Frontal cortex (tissue), 4 donors: ENCODE measurements around the gene RBM33. TPM values are rescaled to one million over a fixed set of nuclear protein-coding genes. Genes with fewer than 3 reads are reported as not detected.
A peak's percentile ranks its signal among the peaks of the same experiment; 100 is the strongest.

Experiments used
- DNase-seq, 2 donors: peaks; one replicate each; pipeline ENCODE4 v3.0.0; 2012; ENCODE audit warnings: low spot score in 2 of 2
- FAIRE-seq: peaks from 2 replicates; lab custom pipeline; 2012; peaks lifted over from hg19 to GRCh38; lab: Jason Lieb, UNC
- total RNA-seq: library from RNA; depleted of rRNA; stranded (reverse); fragments of >200 nt; gene quantifications from one replicate; pipeline ENCODE4 v1.2.3, GENCODE V29; 2014
- donor health status: control.
- donor health status: control.
- donor health status: control.

Gene RBM33
- total RNA-seq, 1 donor from 2014 or later: 44.4 TPM

DNA sequence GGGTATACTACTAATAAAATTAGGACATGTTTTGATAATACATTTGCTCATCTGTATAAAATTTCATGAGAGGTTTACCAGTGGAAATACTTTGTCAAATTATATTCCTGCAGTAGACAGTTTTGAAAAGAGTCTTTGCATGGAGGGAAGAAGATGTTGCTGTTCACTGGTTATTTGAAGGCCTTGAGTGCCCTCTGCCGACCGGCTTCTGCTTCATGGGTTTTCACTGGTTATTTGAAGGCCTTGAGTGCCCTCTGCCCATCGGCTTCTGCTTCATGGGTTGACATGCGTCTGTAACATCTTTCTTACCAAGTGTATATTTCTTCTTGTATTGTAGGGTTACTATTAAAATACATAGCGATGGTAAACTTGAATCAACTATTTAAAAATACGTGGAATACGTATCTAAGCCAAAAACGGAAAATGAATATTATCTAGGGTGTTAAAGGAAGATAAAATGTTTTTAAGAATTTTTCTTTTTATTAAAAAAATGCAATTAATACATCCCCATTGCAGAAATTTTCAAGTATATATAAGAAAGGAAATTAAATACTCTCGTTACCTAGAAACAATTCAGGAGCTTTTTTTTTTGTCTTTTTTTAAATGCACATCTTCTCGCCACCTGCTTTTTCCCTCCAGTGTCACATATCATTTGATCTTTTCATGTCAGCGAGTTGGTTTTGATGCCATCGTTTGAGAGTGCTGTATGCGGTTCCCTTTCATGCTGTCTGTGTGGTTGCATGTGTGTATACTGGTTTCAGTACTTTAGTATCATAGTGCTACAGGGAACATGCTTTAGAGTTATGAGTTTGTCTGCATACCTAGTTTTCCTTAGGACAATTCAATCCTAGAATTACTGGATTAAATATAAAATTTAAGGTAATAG is 94.4 kb downstream of the RBM33 start:
- FAIRE-seq (peak; percentile 87), DNase-seq (peak; percentile 37 to 44)

DNA sequence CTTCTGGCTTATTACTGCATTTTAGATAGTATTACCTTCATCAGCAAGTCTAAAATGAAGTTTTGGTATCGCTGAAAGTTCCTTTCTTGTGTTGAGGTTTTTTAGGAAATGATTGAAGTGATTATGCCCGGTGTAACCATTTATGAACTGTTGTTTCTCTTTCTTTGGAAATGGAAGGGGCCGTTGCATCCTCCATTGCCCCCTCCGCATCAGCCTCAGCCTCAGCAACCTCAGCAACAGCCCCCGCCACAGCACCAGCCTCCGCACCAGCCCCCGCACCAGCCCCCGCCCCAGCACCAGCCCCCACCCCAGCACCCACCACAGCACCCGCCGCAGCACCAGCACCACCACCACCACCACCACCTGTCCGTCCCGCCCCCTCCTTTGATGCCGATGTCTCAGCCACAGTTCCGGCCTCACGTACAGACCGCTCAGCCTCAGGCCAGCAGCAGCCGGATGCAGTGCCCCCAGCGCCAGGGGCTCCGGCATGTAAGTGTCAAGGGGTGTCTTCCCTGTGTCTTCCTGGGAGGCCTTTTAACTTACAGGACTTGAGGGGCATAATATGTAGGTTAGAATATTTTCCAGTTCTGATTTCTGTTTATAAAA is 95.2 kb downstream of the RBM33 start:
- FAIRE-seq (no peak), DNase-seq (no peak)

- FAIRE-seq (no peak), DNase-seq (no peak)
Observed at GRCh38 chr7:155741082-155741481, 96.6 kb downstream of the RBM33 start.

- FAIRE-seq: no peak
- DNase-seq: no peak
Observed at GRCh38 chr7:155741805-155742204, 97.3 kb downstream of the RBM33 start.

- DNase-seq (no peak), FAIRE-seq (no peak)
Observed at GRCh38 chr7:155743177-155743576, 98.7 kb downstream of the RBM33 start.

DNA sequence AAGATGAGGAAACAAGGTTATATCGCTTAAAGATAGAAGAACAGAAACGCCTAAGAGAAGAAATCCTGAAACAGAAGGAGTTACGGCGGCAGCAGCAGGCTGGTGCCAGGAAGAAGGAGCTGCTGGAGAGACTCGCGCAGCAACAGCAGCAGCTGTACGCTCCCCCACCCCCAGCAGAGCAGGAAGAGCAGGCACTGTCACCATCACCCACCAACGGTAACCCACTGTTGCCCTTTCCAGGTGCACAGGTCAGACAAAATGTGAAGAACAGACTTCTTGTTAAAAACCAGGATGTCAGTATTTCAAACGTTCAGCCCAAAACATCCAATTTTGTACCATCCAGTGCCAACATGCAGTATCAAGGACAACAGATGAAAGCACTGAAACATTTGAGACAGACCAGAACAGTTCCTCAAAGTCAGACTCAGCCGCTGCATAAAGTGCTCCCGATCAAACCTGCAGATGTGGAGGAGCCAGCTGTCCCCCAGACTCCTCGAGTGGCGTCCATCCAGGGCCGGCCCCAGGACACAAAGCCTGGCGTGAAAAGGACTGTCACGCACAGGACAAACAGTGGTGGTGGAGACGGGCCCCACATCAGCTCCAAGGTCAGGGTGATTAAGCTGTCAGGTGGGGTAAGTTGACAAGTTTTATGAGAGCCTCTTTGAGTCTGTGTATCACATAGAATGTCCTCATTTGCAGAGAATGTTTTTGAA is 100.7 kb downstream of the RBM33 start:
- FAIRE-seq (no peak), DNase-seq (no peak)

GRCh38 chr7:155745737-155746136 is 101.3 kb downstream of the RBM33 start:
- DNase-seq (no peak), FAIRE-seq (no peak)

DNA sequence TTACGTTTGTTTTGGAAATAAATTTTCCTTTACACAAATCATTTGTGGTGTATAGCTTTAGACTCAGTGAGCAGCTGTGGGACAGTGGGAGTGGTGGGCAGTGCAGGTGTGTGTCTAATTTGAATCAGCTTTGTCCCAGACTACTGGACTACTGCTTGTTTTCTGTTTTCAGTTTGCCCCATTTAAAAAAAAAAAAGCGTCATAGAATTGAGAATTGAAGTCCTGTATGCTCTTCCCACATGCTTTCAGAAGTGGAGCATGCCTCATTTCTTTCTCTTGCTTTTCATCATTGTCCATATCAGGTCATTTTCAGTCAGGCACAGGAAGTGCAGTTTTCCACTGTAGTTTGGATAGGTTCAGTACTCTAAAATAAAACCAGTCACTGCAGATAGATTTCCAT is 101.7 kb downstream of the RBM33 start:
- FAIRE-seq (no peak), DNase-seq (no peak)

- FAIRE-seq: no peak
- no peak for DNase-seq
Observed at GRCh38 chr7:155747209-155747608, 102.7 kb downstream of the RBM33 start.

DNA sequence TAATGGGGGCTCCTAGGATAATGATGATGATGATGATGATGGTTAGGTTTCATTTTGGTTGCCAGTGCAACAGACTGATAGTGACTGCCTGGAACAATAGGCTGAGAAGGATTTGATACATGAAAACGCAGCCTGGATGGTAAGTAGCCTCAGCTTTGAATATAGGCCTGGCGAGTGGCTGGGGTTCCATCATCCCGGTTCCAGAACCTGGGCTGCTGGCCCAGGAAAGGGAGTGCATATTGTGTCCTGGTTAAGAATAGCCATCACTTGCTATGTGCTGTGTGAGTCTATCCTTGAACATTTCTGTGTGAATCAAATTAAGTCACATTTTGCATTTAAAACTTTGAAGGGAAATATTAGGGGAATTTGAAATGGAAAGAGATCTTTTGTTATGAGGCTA is 105.1 kb downstream of the RBM33 start:
- no peak for FAIRE-seq

GRCh38 chr7:155750255-155751125 is 106.0 kb downstream of the RBM33 start:
- DNase-seq: no peak
- FAIRE-seq: no peak

More for the DNA sequence above, 105.1 kb downstream of the RBM33 start:
- DNase-seq: no peak

- FAIRE-seq (no peak), DNase-seq (no peak)
Observed at GRCh38 chr7:155751409-155751808, 106.9 kb downstream of the RBM33 start.

- FAIRE-seq (no peak), DNase-seq (no peak)
Observed at GRCh38 chr7:155752756-155753445, 108.4 kb downstream of the RBM33 start.

DNA sequence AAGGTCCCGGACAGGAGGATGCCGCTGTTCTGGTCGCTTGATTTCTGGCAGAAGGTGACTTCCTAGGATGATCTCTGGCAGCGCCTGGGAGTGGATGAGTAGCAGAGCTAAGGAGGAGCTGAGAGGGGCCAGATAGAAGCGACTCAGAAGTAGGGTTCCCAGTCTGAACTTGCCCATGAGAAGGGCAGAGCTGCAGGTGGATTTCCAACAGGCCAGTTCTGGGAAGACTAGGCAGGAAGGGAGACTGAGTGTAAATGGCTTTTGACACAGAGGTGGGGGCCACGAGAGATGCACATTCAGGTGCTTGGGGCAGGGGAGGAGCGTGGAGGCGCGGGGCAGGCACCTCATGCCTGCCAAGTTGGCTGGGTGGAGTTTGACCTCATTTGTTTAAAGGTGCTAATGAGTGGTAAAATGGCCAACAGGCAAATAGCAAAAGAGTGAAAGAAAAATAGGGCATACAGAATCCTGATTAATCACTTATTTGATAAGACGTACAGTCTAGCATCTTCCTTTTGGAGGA is 109.0 kb downstream of the RBM33 start:
- FAIRE-seq (no peak), DNase-seq (no peak)

GRCh38 chr7:155754165-155754564 is 109.7 kb downstream of the RBM33 start:
- DNase-seq (no peak), FAIRE-seq (no peak)

- FAIRE-seq: no peak
- DNase-seq: no peak
Observed at GRCh38 chr7:155755026-155755425, 110.6 kb downstream of the RBM33 start.

DNA sequence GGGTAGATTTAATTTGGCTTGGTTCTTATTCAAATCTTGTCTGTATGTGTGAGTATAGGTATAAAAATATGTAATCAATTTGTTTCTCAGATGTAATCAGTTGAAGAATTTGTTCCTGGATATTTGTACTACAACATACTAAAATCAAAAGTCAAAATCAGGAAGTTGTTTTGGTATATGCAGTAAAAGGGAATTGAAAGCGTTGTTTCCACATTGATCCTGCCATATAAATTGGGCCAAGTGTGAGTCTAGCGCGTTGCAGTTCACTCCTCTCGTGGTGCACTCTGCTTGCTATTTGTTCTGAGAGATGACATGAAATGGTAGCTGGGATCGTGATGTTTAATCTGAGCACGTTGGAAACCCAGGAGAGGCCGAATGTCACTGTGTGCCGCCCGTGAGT is 111.9 kb downstream of the RBM33 start:
- DNase-seq (no peak), FAIRE-seq (no peak)

DNA sequence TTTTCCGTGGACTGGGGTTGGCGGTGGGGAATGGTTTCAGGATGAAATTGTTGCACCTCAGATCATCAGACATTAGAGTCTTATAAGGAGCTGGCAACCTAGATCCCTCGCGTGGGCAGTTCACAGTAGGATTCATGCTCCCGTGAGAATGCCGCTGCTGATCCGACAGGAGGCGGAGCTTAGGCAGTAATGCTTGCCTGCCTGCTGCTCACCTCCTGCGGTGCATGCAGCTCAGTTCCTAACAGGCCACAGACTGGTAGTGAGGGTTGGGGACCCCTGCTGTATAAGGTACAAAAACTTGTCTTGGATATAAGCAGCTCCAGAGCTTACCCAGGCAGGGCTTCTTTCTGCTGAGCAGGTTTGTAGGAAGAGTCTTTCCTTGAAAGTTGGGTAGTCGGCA is 113.9 kb downstream of the RBM33 start:
- FAIRE-seq (no peak), DNase-seq (no peak)
